PFSK-1 (cell line): ENCODE measurements around the gene OTUD5.

Experiments used
- FOXP2 ChIP-seq: optimal IDR thresholded peaks from 2 replicates; pipeline ENCODE3; 2011; ENCODE audit warnings: borderline replicate concordance, control low read depth, inconsistent platforms; ENCODE audit not compliant: insufficient read depth; ENCODE audit errors: extremely low read length, extremely low read depth
- POLR2AphosphoS5 ChIP-seq: IDR thresholded peaks from 2 replicates; pipeline ENCODE4 v1.6.1; 2012; ENCODE audit warnings: low read depth, mild to moderate bottlenecking, control low read depth, low read length, moderate library complexity
- SIN3A ChIP-seq: IDR thresholded peaks from 2 replicates; pipeline ENCODE4 v1.6.1; 2012; ENCODE audit warnings: mild to moderate bottlenecking, low read length, moderate library complexity, borderline replicate concordance; ENCODE audit not compliant: insufficient read depth
- TAF1 ChIP-seq: IDR thresholded peaks from 2 replicates; pipeline ENCODE4 v1.6.1; 2012; ENCODE audit warnings: low read length, control low read depth, borderline replicate concordance; ENCODE audit not compliant: insufficient read depth
- TF ChIP-seq, protein P1 (sequence below), 2 experiments: IDR thresholded peaks; 2 replicates each; pipeline versions ENCODE4 v1.6.1 to v1.8.0; 2011 to 2012; ENCODE audit warnings: low read depth in 2 of 2, low read length in 2 of 2, control low read depth in 1 of 2, inconsistent platforms in 1 of 2, mild to moderate bottlenecking in 1 of 2, moderate library complexity in 1 of 2; ENCODE audit not compliant: insufficient read depth in 1 of 2

Gene OTUD5

DNA sequence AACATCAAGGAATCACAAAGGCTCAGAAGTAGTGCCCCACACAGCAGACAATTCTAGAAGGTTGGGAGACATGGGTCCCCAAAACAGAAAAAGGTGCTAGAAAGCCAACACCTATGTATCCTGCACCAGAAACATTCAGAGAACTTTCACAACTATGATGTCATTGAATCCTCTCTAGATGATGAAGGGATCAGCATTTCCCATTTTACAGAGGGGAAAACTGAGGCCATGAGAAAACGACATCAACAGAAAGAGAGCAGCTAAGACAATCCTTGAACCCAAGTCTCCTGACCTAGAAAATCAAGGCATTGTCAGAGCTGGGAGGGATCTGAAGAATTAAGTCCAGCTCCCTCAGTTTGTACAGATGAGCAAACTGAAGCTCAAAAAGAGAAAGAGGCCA lies 11.0 kb upstream of the OTUD5 start:
- no peak for TF ChIP-seq TAF1
- no peak for TF ChIP-seq SIN3A
- no peak for TF ChIP-seq POLR2AphosphoS5
- TF ChIP-seq, protein P1, sequence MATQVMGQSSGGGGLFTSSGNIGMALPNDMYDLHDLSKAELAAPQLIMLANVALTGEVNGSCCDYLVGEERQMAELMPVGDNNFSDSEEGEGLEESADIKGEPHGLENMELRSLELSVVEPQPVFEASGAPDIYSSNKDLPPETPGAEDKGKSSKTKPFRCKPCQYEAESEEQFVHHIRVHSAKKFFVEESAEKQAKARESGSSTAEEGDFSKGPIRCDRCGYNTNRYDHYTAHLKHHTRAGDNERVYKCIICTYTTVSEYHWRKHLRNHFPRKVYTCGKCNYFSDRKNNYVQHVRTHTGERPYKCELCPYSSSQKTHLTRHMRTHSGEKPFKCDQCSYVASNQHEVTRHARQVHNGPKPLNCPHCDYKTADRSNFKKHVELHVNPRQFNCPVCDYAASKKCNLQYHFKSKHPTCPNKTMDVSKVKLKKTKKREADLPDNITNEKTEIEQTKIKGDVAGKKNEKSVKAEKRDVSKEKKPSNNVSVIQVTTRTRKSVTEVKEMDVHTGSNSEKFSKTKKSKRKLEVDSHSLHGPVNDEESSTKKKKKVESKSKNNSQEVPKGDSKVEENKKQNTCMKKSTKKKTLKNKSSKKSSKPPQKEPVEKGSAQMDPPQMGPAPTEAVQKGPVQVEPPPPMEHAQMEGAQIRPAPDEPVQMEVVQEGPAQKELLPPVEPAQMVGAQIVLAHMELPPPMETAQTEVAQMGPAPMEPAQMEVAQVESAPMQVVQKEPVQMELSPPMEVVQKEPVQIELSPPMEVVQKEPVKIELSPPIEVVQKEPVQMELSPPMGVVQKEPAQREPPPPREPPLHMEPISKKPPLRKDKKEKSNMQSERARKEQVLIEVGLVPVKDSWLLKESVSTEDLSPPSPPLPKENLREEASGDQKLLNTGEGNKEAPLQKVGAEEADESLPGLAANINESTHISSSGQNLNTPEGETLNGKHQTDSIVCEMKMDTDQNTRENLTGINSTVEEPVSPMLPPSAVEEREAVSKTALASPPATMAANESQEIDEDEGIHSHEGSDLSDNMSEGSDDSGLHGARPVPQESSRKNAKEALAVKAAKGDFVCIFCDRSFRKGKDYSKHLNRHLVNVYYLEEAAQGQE (IDR thresholded peaks at IDR 0.05; ENCODE audit: insufficient read depth in 1 of 2, low read depth in 2 of 2, low read length in 2 of 2): no peak
- TF ChIP-seq FOXP2: no peak

DNA sequence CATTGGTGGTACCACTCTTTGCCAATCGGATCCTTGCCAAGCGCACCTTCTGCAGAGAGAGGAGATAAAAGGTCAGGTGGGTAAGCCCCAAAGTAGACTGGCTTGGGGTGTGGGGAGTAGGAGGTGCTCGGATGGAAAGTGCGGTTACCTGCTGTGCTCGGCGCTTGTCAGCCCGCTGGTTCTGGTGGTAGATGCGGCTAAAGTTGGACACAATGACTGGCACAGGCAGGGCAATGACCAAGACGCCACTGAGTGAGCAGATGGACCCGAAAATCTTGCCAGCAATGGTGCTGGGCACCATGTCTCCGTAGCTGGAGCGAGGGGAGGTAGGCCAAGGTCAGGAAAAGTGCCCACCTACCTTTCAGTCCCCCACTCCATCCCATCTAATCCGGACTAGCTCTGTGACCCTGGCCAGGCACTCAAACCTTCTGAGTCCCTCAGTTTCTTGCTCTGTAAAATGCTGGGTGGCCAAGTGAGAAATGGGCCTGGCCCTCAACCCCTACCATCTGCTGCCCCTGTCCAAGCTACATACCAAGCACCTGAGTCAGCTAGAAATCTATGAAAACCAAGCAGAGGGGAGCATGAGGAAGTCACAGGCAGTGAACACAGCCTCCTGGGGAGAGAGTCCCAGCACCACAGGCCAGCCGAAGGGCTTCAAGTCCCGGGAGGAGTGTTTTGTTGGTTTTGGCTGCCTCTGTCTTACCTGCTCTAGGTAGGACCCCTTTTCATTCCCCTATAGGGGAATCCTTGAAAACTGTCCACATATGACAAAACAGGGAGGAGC lies 9.6 kb upstream of the OTUD5 start:
- TF ChIP-seq, protein P1 (IDR thresholded peaks at IDR 0.05; ENCODE audit: insufficient read depth in 1 of 2, low read depth in 2 of 2, low read length in 2 of 2): no peak
- TF ChIP-seq SIN3A: no peak
- TF ChIP-seq POLR2AphosphoS5: no peak
- no peak for TF ChIP-seq TAF1
- TF ChIP-seq FOXP2: no peak

DNA sequence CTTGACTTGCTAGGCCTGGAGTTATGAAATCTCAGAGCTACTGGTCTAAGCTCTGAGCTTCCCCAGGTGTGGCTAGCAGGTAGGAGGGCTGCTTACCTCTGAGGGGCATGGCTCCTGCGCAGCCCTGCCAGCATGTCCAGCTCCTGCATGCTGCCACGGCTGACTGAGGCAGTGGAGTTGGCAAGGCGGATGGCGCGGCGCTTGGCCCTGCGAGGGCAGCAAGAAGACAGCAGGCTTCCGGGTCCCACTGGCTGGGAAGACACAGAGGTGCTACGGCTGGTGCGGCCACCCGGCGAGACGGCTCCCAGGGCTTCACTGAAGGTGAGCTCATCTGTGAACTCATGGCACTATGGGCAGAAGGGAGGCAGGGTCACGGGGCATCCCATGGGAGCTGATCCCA lies 8.6 kb upstream of the OTUD5 start:
- TF ChIP-seq POLR2AphosphoS5 (no peak), FOXP2 (no peak), SIN3A (no peak), TAF1 (no peak)
- TF ChIP-seq, protein P1 (IDR thresholded peaks at IDR 0.05; ENCODE audit: insufficient read depth in 1 of 2, low read depth in 2 of 2, low read length in 2 of 2): no peak

DNA sequence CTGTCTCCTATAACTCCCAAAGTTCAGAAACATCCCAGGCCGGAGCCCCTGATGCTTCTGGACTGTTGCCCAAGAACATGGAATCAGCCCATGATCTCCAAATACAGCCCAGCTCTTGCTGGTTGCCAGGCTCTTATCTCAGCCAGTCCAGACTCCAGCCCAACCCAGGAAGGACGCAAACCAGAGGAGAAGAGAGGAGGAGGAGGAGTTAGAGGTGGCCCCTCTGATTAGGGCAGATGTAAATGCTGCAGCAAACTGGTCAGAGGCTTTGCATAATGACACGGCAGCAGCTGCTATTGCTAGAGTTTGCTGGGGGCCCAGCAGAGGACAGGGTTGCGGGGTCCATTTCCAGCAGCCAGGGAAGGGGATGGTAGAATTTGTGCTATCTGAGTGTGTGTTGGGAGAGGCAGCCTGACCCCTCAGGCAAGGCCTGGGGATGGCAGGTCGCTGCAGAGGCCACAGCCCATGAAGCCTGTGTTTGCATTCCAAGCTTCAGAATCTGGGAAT lies 4.2 kb upstream of the OTUD5 start:
- TF ChIP-seq TAF1 (no peak), FOXP2 (no peak), POLR2AphosphoS5 (no peak), SIN3A (no peak)
- TF ChIP-seq, protein P1 (IDR thresholded peaks at IDR 0.05; ENCODE audit: insufficient read depth in 1 of 2, low read depth in 2 of 2, low read length in 2 of 2): no peak
